ENCODE data around the gene CDH23.

The CDH23 gene

DNA sequence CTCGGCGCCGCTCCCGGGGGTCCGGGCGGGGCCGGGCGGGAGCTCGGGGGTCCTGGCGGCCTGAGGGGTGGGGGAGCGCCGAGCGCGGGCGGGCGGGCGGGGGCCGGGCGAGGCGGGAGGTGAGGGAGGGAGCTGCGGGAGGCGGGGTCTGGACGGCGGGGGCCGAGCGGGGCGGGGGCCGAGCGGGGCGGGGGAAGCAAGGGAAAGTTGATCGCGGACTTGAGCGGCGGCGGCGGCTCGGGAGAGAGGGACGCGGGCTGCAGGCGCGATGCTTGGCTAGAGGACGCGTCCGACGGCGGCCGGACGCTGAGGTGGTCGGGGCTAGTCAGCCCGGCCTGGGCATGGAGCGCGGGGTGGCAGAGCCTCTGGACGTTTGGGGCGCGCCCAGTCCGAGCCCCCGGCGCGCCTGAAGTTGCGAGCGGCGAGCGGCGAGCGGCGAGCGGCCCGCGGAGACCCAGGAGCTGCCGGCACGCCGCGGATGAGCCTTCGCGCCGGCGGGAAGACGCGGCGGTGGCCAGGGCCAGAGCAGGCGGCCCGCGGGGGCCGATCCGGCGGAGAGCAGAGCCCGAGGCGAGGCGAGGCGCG is at the start of gene CDH23:
Gene CDH23, plus strand, starts transcription at position 210 of the 585 bp plus-strand sequence. CDS start 42,912 bp downstream, outside the sequence.
- Mint-ChIP-seq H3K4me1 (peaks cover 7% of the 10 kb centered on the region), H3K4me3 (peak within 1 kb of the TSS; percentile 68), H3K36me3 (ENCODE audit: low read depth) (no peaks in the 10 kb centered on the region), H3K27ac (no peak within 1 kb of the TSS), H3K27me3 (ENCODE audit: low read depth, poor library complexity) (peaks cover 84% of the 10 kb centered on the region), H3K9me3 (no peaks in the 10 kb centered on the region)
- DNase-seq, result peak; percentile 83
- TF ChIP-seq, protein P1, sequence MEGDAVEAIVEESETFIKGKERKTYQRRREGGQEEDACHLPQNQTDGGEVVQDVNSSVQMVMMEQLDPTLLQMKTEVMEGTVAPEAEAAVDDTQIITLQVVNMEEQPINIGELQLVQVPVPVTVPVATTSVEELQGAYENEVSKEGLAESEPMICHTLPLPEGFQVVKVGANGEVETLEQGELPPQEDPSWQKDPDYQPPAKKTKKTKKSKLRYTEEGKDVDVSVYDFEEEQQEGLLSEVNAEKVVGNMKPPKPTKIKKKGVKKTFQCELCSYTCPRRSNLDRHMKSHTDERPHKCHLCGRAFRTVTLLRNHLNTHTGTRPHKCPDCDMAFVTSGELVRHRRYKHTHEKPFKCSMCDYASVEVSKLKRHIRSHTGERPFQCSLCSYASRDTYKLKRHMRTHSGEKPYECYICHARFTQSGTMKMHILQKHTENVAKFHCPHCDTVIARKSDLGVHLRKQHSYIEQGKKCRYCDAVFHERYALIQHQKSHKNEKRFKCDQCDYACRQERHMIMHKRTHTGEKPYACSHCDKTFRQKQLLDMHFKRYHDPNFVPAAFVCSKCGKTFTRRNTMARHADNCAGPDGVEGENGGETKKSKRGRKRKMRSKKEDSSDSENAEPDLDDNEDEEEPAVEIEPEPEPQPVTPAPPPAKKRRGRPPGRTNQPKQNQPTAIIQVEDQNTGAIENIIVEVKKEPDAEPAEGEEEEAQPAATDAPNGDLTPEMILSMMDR (IDR thresholded peaks at IDR 0.05), result no peak

DNA sequence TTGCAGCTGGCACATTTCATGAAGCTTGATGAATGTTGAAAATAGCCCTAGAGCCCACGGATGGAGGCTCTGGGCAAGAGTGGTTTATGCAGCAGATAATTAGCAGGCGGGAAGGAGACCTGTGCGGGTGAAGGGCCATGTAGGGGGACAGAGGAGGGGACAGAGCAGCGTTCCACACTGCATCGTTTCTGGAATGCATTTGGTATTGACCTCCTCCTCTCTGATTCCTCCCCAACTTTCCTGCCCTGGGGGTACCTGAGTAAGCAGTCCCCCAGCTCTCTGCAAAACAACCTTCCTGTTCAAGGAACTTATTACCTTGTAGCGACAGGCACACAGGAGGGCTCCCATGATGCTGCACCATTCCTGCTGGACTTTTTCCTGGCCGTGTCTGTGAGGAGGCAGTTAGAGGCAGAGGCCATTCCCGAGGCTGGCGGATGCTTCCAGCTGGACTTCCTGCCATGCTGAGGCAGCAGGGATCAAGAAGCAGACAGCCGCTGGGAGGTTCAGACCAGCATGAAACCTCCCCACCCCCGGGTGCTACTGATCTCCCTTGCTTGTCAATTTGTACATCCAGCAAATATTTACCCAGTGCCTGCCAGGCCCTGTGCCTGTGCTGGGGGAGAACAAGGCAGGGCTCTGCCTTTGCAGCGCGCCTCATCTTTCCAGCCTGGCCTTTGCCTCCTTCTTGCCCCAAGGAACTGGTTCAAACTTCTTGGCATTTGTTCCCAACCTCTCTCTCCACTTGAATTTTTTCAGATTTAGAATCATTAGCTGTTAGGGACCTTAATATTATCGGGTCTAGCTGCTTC is 48.9 kb upstream of the CDH23 start:
- TF ChIP-seq, protein P1 (IDR thresholded peaks at IDR 0.05), result no peak
- Mint-ChIP-seq H3K4me3 (no peak overlapping the region), H3K36me3 (ENCODE audit: low read depth) (peaks cover 3% of the 10 kb centered on the region), H3K27me3 (ENCODE audit: low read depth, poor library complexity) (peaks cover 3% of the 10 kb centered on the region), H3K9me3 (no peaks in the 10 kb centered on the region), H3K4me1 (peaks cover 34% of the 10 kb centered on the region), H3K27ac (no peak overlapping the region)
- no peak for DNase-seq

DNA sequence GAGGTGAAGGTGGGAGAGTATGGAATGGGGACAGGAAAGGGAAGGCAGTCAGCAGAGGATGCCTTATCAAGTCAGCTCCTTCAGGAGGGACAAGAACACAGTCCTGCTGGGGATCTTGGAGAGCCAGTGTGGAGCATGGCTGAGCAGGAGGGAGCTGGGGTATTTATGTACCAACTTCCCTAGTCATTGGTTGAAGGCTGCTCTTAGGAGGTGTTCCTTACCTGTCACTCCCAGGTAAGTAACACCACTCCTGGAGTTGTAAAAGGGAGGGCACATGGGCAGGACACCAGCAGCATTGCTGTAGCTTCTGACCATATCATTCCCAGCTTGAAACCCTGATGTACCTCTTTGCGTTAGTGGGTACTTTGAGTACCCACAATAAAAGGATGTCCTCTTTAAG is 47.9 kb upstream of the CDH23 start:
- H3K27ac Mint-ChIP-seq, result no peak overlapping the region
- DNase-seq, result no peak
- peaks cover 3% of the 10 kb centered on the region for H3K36me3 Mint-ChIP-seq (ENCODE audit: low read depth)
- TF ChIP-seq, protein P1 (IDR thresholded peaks at IDR 0.05), result no peak
- H3K4me3 Mint-ChIP-seq, result no peak overlapping the region
- peaks cover 7% of the 10 kb centered on the region for H3K27me3 Mint-ChIP-seq (ENCODE audit: low read depth, poor library complexity)
- H3K9me3 Mint-ChIP-seq, result no peaks in the 10 kb centered on the region
- H3K4me1 Mint-ChIP-seq, result peaks cover 34% of the 10 kb centered on the region

DNA sequence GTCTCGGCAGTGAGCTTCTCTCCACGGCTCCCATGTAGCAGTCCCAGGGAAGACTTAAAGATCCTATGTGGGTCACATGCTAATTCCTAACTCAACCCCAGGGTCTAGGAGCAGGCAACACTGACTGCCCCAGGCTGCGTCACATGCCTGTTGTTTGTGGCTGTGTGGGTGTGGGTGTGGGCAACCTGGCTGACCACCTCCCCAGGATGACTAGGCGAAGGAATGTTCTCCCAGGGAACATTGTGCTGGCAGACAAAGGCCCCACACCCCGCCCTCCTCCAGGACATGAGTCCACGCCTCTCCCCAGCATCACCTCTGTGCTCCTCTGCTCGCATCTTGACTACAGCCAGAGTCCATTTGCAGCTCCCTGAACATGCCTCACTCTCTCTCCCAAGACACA is 47.3 kb upstream of the CDH23 start:
- no peak overlapping the region for H3K4me3 Mint-ChIP-seq
- no peak overlapping the region for H3K27ac Mint-ChIP-seq
- peaks cover 3% of the 10 kb centered on the region for H3K36me3 Mint-ChIP-seq (ENCODE audit: low read depth)
- H3K4me1 Mint-ChIP-seq, result peaks cover 29% of the 10 kb centered on the region
- H3K9me3 Mint-ChIP-seq, result no peaks in the 10 kb centered on the region
- TF ChIP-seq, protein P1 (IDR thresholded peaks at IDR 0.05), result no peak
- no peak for DNase-seq
- H3K27me3 Mint-ChIP-seq (ENCODE audit: low read depth, poor library complexity), result peaks cover 8% of the 10 kb centered on the region

DNA sequence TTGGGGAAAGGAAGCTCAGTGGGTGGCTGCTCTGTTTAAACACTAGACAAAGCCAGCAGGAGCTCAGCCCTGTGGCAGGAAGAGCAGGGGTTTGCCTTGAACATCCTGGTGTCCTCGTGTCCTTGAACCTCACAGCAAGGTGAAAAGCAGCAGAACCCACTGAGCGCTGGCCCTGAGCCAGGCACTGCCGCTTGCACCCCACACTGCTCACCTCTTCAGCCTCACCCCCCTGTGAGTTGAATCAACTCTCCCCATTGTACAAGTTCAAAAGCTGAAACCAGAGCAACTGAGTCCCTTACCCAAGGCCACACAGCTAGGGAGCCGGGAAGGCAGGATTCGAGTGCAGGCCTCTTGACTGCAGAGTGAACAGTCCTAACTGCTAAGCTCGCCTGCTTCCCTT is 45.6 kb upstream of the CDH23 start:
- Mint-ChIP-seq H3K4me3 (no peak overlapping the region), H3K27ac (no peak overlapping the region), H3K36me3 (ENCODE audit: low read depth) (peaks cover 3% of the 10 kb centered on the region), H3K4me1 (peaks cover 24% of the 10 kb centered on the region), H3K9me3 (no peaks in the 10 kb centered on the region), H3K27me3 (ENCODE audit: low read depth, poor library complexity) (peaks cover 8% of the 10 kb centered on the region)
- DNase-seq, result no peak
- TF ChIP-seq, protein P1 (IDR thresholded peaks at IDR 0.05), result no peak
